Vein endothelial cell (primary cell): ENCODE data around the gene ATOSA. TPM values are rescaled to one million over a fixed set of nuclear protein-coding genes. Genes with fewer than 3 reads are reported as not detected.

Experiments
- total RNA-seq: library from RNA; depleted of rRNA; stranded (reverse); fragments of >200 nt; gene quantifications from 2 replicates; pipeline ENCODE4 v1.2.3, GENCODE V29; 2012

Gene ATOSA, protein sequence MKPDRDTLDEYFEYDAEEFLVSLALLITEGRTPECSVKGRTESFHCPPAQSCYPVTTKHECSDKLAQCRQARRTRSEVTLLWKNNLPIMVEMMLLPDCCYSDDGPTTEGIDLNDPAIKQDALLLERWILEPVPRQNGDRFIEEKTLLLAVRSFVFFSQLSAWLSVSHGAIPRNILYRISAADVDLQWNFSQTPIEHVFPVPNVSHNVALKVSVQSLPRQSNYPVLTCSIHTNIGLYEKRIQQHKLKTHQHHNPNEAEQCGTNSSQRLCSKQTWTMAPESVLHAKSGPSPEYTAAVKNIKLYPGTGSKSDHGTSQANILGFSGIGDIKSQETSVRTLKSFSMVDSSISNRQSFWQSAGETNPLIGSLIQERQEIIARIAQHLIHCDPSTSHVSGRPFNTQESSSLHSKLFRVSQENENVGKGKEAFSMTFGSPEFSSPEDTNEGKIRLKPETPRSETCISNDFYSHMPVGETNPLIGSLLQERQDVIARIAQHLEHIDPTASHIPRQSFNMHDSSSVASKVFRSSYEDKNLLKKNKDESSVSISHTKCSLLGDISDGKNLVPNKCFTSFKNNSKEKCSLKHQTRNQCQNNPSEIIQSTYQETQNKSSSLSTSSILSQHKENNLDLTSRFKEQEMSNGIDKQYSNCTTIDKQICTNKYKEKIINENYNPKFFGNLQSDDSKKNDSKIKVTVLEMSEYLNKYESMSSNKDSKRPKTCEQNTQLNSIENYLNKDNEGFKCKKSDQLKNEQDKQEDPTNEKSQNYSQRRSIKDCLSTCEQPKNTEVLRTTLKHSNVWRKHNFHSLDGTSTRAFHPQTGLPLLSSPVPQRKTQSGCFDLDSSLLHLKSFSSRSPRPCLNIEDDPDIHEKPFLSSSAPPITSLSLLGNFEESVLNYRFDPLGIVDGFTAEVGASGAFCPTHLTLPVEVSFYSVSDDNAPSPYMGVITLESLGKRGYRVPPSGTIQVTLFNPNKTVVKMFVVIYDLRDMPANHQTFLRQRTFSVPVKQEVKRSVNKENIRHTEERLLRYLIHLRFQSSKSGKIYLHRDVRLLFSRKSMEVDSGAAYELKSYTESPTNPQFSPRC
- 44.7 and 59.6 TPM in 2 replicates for total RNA-seq

DNA sequence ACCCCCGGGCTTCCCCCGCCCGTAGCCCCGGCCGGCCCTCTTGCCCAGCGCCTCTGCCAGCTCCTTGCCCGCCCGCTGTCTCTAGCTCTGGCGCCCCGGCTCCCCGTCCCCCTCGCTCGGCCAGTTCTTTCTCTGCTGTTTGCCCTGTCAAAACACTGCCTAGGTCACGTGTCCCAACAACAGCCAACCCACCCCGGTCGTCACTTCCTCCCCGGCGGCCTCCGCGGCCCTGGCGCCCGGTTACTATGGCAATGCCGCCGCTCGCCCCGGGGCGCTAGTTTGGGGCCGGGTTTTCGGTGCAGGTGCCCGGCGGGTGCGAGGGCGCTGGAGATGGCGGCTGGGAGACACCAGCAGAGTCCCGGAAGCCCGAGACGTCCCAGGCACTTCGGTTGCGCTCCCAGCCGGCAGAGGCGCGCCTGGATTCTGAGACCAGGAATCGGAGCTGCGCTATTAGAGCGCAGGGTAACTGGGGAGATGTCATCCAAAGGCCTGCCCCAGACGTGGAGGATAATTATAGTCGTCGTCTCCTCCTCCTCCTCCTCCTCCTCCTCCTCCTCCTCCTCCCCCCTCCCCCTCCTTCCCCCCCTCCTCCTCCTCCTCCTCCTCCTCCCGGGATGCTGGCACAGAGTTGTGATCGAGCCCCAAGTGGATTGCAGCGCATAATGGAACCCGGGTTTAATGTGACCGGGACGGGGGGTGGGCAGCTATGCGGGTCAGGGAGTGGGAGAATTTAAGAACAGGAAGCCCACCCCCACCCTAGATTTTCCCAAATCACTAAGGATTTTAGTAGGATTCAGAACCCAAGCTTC lies at the start of gene ATOSA:
Gene ATOSA (minus strand): TSS at position 157 of the 809 bp plus-strand sequence. CDS start 1,367 bp downstream, outside the sequence.

Other genes with a start within 250 kb of the ATOSA start
- gene MYO5A, start 150.5 kb downstream of the ATOSA start, total RNA-seq: 155 and 206 TPM in 2 replicates
- gene ARPP19, start 110.4 kb downstream of the ATOSA start, total RNA-seq: 171 and 225 TPM in 2 replicates
- not detected in 2 replicates for gene ONECUT1, start 110.9 kb upstream of the ATOSA start, total RNA-seq